ENCODE data around the gene FCGBP.
"Not testable (repeated sequence)": the region's sequence is repeated elsewhere in the genome, so short reads cannot be mapped to it uniquely, and the experiment has no call there.

The FCGBP gene

DNA sequence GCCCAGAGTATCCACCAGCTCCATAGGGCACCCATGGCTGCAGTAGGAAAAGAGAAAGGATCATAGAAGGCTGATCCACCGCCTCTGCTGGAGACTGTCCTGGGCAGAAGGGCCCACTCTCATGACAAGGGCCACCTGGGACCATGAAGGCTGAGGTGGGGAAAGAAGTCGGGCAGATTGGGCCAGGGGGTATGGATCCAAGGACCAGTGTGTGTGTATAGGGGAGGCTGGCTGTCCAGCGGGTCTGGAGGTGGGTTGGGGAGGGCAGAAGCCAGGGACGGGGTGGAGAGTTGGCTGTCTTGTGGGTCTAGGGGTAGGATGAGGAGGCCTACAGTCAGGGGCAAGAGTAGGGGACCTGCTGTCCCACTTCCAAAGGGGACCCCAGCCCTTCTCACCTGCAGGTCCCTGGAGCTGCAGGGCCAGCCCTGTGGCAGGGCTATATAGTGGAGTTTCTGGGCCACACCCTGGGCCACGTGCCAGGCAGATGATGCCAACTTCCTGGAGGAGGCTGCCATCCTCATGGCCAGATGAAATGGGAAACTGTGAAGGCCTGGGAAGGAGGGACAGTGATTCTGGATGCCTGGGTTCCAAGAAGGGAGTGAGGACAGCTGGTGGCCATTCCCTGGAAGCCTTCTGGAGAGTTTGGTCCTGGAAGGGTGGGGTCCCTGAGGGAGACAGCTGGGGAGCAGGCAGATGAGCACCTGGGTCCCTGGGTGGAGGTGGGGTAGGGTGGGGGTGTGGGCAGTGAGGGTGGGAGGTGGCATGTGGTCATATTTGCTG, at the start of gene FCGBP:
Gene FCGBP (minus strand): TSS at position 51 of the 780 bp plus-strand sequence.
- no peak for DNase-seq

DNA sequence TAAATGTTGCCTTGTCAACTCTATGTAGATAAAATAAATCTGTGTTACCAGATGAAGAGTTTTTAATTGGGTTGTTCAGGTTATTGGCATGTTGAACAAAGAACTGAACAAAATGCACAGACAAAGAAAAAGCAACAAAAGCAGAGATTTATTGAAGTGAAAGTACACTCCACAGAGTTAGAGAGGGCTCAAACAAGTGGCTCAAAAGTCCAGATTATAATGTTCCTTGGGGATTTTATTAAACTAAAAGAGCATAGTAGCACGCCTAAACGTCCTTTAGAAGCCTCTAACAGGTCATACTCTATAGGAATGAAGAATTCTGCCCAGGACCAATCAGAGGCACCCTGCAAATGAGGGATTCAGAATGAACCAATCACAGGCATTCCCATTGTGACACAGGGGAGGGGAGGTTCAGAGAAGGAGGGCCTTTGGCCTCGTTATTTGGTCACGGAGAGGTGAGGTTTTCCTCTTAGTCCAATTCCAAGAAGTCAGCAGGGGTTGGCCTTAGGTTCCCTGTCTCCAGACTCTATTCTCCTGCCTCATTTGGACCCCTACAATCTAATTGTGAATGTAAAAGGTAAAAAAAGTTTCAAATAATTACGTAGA, 49.4 kb upstream of the FCGBP start:
- DNase-seq = no peak

DNA sequence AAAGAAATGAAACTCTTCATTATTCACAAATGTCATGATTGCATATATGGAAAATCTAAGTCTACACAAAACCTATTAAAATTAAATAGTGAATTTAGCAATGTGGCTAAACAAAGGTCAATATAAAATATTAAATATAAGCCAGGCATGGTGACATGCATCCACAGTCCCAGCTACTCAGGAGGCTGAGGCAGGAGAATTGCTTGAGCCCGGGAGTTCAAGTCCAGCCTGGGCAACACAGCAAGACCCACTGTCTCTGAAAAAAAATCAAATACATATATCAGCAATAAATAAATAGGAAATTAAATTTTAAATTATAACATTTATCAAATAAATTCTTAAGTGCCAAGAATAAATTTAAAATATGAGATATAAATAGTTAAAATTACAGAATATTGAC, 48.4 kb upstream of the FCGBP start:
- DNase-seq = no peak

DNA sequence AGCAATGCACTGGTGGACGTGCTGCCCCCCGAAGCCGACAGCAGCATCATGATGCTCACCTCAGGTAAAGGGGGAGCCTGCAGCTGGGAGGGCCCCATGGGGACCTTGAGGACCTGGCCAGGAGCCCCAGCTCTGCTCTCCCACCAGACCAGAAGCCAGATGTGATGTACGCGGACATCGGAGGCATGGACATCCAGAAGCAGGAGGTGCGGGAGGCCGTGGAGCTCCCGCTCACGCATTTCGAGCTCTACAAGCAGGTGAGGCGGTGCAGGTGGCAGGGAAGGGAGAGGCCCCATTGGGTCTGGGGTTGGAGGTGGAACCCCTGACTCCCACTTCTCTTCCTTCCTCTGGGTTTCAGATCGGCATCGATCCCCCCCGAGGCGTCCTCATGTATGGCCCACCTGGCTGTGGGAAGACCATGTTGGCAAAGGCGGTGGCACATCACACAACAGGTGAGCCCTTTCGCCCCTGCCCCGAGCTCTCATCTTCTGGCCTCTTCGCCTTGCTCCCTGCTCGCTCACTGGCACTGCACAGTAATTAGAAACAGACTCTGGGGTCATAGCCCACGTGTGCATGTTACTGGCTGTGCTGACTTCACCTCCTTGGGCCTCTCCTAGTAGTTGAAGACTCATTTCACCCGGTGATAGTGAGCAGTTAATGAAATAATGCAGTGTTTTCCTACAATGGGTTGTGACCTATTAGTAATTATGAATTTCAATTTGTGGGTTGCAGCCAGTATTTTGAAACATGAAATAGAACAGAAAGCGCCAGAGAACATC, 40.1 kb upstream of the FCGBP start:
- no peak for DNase-seq

DNA sequence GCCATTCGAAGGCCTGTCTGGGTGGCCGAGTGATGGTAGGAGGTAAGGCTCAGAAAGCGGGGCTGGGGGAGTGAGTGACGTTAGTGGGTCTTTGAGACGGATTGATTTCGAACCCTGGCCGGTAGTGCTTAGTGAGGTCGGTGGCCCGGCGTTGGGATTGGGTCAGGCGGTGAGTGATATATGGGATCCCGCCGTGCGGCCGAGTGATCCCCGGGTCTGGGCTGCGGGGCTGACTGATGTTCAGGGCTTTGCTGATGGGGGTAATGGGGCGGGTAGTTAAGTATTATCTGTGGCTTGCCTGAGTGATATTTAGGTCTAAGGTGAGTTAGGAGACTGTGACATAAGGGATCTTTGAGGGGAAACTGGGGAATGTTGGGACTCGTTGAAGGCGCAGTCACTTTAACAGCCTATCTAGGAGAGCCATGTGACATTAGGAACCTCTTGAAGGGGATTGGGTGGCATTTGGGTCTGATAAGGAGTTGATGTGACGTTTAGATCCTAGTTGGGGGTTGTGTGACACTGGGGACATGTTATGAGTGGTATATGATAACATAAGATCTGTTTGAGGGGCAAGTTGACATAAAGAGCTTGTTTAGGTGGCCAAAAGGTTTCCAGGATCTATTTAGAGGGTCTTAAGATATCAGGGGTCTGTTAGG, 37.1 kb upstream of the FCGBP start:
- no peak for DNase-seq

DNA sequence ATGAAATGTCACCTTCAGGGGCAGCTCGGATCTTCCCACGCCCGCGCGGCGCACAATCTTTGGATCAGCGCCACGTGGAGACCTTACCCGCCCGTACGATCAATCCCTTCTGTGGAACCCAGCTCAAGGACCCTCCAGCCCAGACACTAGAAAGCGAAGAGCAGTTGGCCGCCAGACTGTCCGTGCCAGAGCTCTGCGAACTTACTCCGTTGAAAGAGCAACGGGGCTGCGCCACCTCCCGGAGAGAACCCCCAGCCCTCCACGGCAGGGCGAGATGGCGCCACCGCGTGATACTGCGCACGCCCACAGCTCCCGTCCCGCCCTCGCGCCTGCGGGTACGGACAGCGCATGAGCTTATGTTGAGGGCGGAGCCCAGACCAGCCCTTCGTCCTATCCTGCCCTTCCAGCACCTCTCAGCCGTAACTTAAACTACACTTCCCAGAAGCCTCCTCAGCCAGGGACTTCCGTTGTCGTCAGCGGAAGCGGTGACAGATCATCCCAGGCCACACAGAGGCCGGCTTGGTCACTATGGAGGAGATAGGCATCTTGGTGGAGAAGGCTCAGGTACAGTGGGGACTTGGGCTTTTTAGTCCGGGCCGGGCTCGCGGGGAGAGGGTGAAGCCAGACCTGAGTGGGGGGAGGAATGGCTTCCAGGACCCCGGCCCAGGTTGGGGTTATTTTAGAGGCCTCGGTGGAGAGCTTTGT, 36.4 kb upstream of the FCGBP start, which contains the start of gene PSMC4:
Gene PSMC4 (plus strand): TSS at position 491 of the 705 bp plus-strand sequence. CDS start 38 bp downstream, at position 529.
- DNase-seq = peak; percentile 99

DNA sequence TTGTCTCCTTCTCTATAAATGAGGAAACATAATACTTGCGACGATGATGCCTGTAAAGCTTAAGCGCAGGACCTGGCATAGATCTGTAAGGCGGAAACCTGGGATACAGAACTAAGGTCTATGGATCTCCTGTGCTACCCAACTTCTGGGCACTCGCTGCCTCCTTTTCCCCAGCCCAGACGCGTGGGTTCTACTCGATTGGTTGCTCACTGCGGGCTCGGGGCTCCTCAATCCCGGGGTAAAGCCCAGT, 35.9 kb upstream of the FCGBP start:
- no peak for DNase-seq

DNA sequence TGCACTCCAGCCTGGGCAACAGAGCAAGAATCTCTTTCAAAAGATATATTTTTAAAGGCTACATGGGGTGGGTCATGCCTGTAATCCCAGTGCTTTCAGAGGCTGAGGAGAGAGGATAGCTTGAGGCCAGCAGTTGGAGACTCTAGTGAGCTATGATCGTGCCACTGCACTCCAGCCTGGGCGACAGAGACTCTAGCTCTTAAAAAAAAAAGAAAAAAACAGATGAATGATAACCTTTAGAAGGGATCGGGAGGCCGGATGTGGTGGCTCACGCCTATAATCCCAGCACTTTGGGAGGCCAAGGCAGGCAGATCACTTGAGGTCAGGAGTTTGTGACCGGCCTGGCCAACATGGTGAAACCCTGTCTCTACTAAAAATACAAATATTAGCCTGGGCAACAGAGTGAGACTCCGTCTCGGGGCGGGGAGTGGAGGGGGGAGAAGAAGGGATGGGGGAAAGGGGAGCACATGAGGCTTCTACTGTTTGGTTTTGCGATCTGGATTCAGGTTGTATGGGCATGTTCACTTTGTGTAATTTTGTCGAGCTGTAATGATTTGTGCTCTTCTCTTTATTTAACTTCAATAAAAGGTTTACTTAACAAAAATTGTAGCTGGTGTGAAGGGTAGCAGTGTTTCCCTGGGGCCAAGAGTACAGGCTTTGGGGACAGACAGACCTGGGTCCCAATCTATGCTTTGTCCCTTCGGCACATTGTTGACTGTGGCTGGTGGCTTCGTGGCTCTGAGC, 35.4 kb upstream of the FCGBP start:
- DNase-seq = no peak

DNA sequence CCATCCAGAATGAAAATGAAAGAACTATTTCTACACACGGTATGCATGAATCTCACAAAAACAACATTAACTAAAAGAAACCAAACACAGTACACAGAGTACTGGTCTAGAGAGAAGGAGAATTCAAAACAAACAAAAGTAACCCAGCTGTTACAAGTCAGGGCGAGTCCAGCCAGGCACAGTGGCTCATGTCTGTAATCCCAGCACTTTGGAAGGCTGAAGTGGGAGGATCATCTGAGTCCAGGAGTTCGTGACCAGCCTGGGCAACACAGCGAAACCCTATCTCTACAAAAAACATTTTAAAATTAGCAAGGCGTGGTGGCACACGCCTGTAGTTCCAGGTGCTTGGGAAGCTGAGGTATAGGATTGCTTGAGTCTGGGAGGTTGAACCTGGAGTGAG, 34.8 kb upstream of the FCGBP start:
- no peak for DNase-seq

DNA sequence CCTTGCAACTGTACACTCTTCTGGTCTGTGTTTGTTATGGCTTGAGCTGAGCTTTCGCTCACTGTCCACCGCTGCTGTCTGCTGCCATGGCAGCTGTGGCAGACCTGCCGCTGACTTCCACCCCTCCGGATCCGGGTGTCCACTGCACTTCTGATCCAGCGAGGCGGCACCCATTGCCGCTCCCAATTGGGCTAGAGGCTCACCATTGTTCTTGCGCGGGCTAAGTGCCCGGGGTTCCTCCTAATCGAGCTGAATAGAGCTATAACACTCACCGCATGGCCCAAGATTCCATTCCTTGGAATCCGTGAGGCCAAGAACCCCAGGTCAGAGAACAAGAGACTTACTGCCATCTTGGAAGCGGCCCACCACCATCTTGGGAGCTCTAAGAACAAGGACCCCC, 34.4 kb upstream of the FCGBP start:
- no peak for DNase-seq

DNA sequence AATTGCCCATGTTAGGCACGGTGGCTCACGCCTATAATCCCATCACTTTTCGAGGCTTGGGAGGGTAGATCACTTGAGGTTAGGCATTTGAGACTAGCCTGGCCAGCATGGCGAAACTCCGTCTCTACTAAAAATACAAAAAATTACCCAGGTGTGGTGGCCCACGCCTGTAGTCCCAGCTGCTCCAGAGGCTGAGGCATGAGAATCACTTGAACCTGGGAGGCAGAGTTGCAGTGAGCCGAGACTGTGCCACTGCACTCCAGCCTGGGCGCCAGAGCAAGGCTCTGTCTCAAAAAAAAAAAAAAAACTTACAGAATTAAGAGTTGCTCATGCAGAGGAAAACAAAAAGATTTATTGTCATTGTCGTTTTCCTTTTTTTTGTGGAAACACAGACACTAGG, 33.1 kb upstream of the FCGBP start:
- DNase-seq = no peak

DNA sequence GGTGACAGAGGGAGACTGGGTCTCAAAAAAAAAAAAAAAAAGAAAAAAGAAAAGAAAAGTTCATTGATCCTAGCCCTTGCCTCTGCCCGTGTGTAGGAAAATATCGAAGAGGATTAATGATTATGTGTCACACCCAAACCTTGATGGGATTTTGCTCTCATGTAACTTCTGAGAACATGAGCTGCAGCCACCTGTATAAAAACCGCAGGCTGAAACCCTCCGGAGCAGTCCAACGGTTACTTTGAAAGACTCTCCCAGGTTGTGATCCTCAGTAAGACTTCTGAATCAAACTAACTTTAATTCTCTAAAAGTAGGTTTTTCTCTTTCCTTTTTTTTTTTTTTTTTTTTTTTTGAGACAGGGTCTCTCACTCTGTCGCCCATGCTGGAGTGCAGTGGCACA, 32.2 kb upstream of the FCGBP start:
- no peak for DNase-seq

DNA sequence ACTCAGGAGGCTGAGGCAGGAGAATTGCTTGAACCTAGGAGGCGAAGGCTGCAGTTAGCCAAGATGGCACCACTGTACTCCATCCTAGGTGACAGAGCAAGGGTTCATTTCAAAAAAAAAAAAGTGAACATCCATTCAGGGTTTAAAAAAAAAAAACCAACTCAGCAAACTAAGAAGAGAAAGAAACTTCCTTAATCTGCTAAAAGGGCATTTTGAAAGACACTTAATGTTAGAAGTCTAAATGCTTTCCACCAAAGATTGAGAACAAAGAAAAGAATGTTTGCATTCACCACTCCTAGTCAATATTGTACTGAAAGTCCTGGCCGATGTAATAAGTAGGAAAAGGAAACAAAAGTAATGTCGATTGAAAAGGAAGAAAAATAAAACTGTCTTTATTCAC, 29.5 kb upstream of the FCGBP start:
- no peak for DNase-seq

DNA sequence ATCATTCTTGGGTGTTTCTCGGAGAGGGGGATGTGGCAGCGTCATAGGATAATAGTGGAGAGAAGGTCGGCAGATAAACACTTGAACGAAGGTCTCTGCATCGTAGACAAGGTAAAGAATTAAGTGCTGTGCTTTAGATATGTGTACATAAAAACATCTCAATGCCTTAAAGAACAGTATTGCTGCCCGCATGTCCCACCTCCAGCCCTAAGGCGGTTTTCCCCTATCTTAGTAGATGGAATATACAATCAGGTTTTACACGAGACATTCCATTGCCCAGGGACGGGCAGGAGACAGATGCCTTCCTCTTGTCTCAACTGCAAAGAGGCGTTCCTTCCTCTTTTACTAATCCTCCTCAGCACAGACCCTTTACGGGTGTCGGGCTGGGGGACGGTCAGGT, 25.0 kb upstream of the FCGBP start:
- not testable (repeated sequence) for DNase-seq

DNA sequence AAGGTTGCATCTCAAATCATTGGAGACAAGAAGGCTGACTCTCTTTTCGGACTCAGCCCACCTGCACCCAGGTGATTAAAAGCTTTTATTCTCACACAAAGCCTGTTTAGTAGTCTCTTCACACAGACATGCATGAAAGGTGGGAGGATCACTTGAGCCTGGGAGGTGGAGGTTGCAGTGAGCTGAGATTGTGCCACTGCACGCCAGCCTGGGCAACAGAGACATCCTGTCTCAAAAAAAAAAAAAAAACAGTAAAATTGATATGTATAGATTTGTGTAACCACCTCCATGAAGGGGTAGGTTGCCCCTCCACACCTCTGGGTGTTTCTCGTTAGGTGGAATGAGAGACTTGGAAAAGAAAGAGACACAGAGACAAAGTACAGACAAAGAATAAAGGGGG, 24.5 kb upstream of the FCGBP start:
- DNase-seq = not testable (repeated sequence)

DNA sequence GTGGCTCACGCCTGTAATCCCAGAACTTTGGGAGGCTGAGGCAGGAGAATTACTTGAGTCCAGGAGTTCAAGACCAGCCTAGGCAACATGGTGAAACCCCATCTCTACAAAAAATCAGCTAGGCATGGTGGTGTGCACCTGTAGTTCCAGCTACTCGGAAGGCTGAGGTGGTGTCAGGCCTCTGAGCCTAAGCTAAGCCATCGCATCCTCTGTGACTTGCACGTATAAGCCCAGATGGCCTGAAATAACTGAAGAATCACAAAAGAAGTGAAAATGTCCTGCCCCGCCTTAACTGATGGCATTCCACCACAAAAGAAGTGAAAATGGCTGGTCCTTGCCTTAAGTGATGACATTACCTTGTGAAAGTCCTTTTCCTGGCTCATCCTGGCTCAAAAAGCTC, 23.5 kb upstream of the FCGBP start:
- DNase-seq = not testable (repeated sequence)

DNA sequence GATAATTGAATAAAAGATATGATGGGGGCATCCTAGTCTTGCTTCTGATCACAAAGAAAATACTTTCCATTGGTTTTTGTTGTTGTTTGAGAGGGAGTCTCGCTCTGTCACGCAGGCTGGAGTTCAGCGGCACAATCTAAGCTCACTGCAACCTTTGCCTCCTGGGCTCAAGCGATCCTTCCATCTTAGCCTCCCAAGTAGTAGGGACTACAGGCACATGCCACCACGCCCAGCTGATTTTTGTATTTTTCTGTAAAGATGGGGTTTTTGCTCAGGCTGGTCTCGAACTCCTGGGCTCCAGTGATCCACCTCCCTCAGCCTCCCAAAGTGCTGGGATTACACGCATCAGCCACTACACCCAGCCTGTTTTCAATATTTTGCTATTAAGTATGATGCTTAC, 19.5 kb upstream of the FCGBP start:
- no peak for DNase-seq

DNA sequence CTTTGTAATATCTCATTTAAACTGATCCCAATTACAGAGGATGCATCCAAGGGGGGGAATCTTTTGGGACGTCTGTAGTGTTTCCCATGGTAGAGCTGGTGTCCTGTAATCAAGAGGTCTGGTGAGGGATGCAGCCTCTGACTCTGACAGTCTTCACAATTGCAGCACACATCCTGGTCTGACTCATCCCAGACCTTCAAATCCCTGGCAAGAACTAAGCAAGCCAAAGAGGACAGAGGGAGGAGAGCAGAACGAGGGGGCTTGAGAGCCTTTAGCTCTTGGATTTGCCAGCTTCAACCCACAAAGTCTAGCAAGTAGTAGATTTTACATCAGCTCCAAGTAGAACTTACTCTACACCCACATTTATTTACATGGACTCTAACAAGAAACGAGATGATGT, 17.3 kb upstream of the FCGBP start:
- no peak for DNase-seq

DNA sequence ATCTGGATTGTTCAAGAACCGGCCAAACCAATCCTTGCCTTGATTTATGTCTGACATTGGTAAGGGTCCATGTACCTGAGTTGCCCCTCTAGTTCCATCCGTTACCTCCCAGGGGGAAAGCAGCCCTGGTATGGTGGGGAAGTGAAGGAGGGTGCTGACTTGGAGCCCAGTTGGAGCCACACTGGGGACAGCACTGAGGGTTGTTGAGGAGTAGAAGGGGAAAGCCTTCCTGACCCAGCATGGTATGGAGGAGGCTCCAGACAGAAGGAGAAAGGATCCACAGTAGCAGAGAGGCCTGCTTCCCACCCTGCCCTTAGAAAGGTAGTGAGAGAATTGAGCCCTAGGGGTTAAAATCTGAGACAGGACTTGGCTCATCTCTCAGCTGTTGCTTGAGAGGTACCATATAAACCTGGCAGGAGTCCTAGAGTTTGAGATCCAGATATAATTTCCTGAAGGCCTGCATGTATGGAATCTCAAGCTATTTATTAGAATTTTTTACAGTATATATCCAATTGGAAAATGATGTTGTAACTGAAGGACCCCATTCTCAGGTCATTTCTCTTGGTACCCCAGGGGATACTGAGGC, 16.7 kb upstream of the FCGBP start:
- no peak for DNase-seq

DNA sequence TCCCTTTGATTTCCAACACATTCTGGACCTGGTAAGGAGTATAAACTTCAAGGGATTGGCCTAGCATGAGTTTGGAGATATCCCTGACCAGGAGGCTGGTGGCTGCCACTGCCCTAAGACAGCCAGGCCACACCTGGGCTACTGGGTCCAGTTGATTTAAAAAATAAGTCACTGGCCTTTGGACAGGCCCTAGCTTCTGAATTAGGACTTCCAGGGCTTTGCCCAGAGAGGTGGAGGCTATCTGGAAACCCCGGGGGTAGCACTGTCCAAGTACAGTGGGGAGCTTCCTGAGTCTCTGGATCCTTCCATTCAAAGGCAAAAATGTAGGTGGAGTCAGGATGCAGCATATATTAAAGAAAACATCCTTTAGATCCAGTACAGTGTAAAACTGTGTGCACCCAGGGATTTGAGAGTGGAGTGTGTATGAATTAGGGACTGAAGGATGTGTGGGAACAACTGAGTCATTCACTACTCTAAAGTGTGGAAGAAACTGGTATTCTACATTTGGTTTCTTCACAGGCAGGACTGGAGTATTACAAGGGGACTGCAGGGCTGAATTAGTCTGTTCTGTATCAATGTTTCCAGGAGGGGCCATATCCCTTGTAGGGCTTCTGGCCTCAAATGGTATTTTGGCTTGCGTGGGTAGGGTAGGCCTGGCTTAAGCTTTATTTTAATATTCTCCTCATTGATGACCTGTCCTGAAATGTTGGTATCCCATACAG, 14.8 kb upstream of the FCGBP start:
- no peak for DNase-seq

DNA sequence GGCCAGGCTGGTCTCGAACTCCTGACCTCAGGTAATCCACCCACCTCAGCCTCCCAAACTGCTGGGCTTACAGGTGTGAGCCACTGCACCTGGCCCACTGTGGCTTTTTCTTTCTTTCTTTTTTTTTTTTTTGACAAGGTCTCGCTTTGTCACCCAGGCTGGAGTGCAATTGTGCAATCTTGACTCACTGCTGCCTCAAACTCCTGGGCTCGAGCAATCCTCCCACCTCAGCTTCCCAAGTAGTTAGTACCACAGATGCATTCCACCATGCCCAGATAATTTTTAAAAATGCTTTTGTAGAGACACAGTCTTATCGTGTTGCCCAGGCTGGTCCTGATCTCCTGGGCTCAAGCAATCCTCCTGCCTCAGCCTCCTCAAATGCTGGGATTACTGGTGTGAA, 12.1 kb upstream of the FCGBP start:
- DNase-seq = no peak

Data from femur (tissue), 1 donor.